Keratinocyte (primary cell): ENCODE results near the gene COLGALT1. TPM values are rescaled to one million over a fixed set of nuclear protein-coding genes. Genes with fewer than 3 reads are reported as not detected.
"Not testable (repeated sequence)": the region's sequence is repeated elsewhere in the genome, so short reads cannot be mapped to it uniquely, and the experiment has no call there.

ENCODE experiments used
- DNase-seq: peaks from one replicate; pipeline ENCODE4 v3.0.0-alpha.2; 2011; ENCODE audit warnings: low read depth, missing footprints, low spot score
- FAIRE-seq: peaks from 2 replicates; lab custom pipeline; 2011; peaks lifted over from hg19 to GRCh38; lab: Jason Lieb, UNC
- H2AFZ ChIP-seq: 2 replicates; pipeline ENCODE4 v1.6.0; 2012; ENCODE audit warnings: low read length, control low read depth, inconsistent platforms; ENCODE audit not compliant: control insufficient read depth
- H3K27ac ChIP-seq: 2 replicates; pipeline ENCODE4 v1.5.1; 2011; ENCODE audit warnings: low read length; ENCODE audit not compliant: control insufficient read depth, insufficient read depth
- H3K27me3 ChIP-seq: 3 replicates; pipeline ENCODE4 v1.6.0; 2011; ENCODE audit warnings: low read length; ENCODE audit not compliant: control insufficient read depth, insufficient read depth; ENCODE audit errors: extremely low read depth
- H3K36me3 ChIP-seq, 2 experiments: 2 replicates in 1 of 2; 3 replicates in 1 of 2; pipeline ENCODE4 v1.5.1; 2011; ENCODE audit warnings: low read length in 2 of 2, mild to moderate bottlenecking in 1 of 2; ENCODE audit not compliant: control insufficient read depth in 2 of 2, insufficient read depth in 2 of 2; ENCODE audit errors: extremely low read depth in 1 of 2
- H3K4me1 ChIP-seq: 3 replicates; pipeline ENCODE4 v1.5.1; 2011; ENCODE audit warnings: low read length; ENCODE audit not compliant: control insufficient read depth, insufficient read depth; ENCODE audit errors: extremely low read depth
- H3K4me2 ChIP-seq: 3 replicates; pipeline ENCODE4 v1.6.0; 2011; ENCODE audit warnings: low read depth, low read length; ENCODE audit not compliant: control insufficient read depth, insufficient read depth; ENCODE audit errors: extremely low read depth
- H3K4me3 ChIP-seq, 3 experiments: fragments of 200-600 bp in 1 of 3; sonication (generic) in 1 of 3; 2 replicates in 2 of 3; 3 replicates in 1 of 3; pipeline ENCODE4 v1.5.1; 2011 to 2016; ENCODE audit warnings: low read length in 3 of 3, mild to moderate bottlenecking in 3 of 3, control low read depth in 2 of 3, inconsistent platforms in 1 of 3, low read depth in 1 of 3, mixed read lengths in 1 of 3, mixed run types in 1 of 3, moderate library complexity in 1 of 3; ENCODE audit not compliant: control insufficient read depth in 2 of 3, insufficient read depth in 2 of 3; ENCODE audit errors: extremely low read depth in 1 of 3
- H3K79me2 ChIP-seq: 2 replicates; pipeline ENCODE4 v1.6.0; 2012; ENCODE audit warnings: low read length; ENCODE audit not compliant: control insufficient read depth, insufficient read depth
- H3K9ac ChIP-seq: 3 replicates; pipeline ENCODE4 v1.6.0; 2011; ENCODE audit warnings: low read length; ENCODE audit not compliant: control insufficient read depth, insufficient read depth; ENCODE audit errors: extremely low read depth
- H3K9me1 ChIP-seq: 3 replicates; pipeline ENCODE4 v1.6.0; 2011; ENCODE audit warnings: low read length; ENCODE audit not compliant: control insufficient read depth, insufficient read depth; ENCODE audit errors: extremely low read depth
- H3K9me3 ChIP-seq: 2 replicates; pipeline ENCODE4 v1.5.1; 2012; ENCODE audit warnings: low read depth, low read length; ENCODE audit not compliant: control insufficient read depth
- H4K20me1 ChIP-seq: 3 replicates; pipeline ENCODE4 v1.6.0; 2011; ENCODE audit warnings: low read length; ENCODE audit not compliant: control insufficient read depth, insufficient read depth; ENCODE audit errors: extremely low read depth
- EZH2 ChIP-seq: IDR thresholded peaks from one replicate; pipeline ENCODE4 v1.6.1; 2012; ENCODE audit warnings: inconsistent platforms, mild to moderate bottlenecking, low read length, moderate library complexity
- dilution Hi-C: fragments of 300-500 bp; cut with MboI; formaldehyde crosslinking; loops from one replicate; pipeline ENCODE4 v1.7.0; 2020; ENCODE audit warnings: low sequenced_read_pairs; ENCODE audit not compliant: extremely low pct_ligation_motif_present
- polyA plus RNA-seq, 5 experiments: library from polyadenylated mRNA; depleted of rRNA in 3 of 5; stranded (reverse) in 3 of 5; stranded (forward) in 1 of 5; unstranded in 1 of 5; fragments of >200 nt; gene quantifications; 1 replicate in 1 of 5; 2 replicates in 3 of 5; 3 replicates in 1 of 5; pipeline versions ENCODE4 v1.2.1 to v1.2.3, GENCODE V29; 2011 to 2012; ENCODE audit warnings: missing spikeins in 2 of 5, low read depth in 1 of 5, low replicate concordance in 1 of 5
- TF ChIP-seq, protein P1 (sequence below), 3 experiments: IDR thresholded peaks in 1 of 3; conservative IDR thresholded peaks in 1 of 3; optimal IDR thresholded peaks in 1 of 3; 2 replicates in 2 of 3; 3 replicates in 1 of 3; pipeline versions ENCODE3 to v1.5.1; 2011; ENCODE audit warnings: low read length in 3 of 3, mild to moderate bottlenecking in 3 of 3, moderate library complexity in 2 of 3, control low read depth in 1 of 3, inconsistent platforms in 1 of 3; ENCODE audit not compliant: insufficient read depth in 2 of 3; ENCODE audit errors: extremely low read depth in 1 of 3

The COLGALT1 gene
- polyA plus RNA-seq, 1 donor (not counting 4 experiments of a cell fraction or from before 2014, with no cell fraction given) = 89.4 TPM

DNA sequence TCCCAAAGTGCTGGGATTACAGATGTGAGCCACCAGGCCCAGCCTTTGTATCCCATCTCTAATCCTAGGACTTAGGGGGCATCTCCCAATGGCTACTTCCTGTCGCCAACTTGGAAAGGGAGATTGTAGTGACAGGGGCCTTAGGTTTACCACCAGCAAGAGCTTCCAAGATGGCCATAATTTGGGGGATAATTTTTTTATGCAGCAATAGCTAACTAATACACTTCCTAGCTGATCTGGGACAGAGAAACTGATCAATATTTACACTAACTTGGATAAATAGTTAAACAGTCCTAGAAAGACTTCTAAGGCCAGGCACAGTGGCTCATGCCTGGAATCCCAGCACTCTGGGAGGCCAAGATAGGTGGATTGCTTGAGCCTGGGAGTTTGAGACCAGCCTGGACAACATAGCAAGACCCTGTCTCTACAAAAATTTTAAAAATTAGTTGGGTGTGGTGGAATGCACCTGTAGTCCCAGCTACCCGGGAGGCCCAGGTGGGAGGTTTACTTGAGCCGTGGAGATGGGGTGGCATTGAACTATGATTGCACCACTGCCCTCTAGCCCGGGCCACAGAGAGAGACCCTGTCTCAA, 5.3 kb upstream of the COLGALT1 start:
- Histone ChIP-seq H3K27me3 (no peaks in the 10 kb centered on the region), H3K9me1 (no peaks in the 10 kb centered on the region), H3K9ac (no peak overlapping the region), H4K20me1 (no peaks in the 10 kb centered on the region), H3K27ac (no peak overlapping the region), H3K4me1 (peaks cover 10% of the 10 kb centered on the region), H2AFZ (no peak overlapping the region), H3K4me2 (no peak overlapping the region), H3K9me3 (no peaks in the 10 kb centered on the region), H3K79me2 (no peaks in the 10 kb centered on the region), H3K36me3 (no peaks in the 10 kb centered on the region), H3K4me3 (no peak overlapping the region)
- TF ChIP-seq, protein P1, sequence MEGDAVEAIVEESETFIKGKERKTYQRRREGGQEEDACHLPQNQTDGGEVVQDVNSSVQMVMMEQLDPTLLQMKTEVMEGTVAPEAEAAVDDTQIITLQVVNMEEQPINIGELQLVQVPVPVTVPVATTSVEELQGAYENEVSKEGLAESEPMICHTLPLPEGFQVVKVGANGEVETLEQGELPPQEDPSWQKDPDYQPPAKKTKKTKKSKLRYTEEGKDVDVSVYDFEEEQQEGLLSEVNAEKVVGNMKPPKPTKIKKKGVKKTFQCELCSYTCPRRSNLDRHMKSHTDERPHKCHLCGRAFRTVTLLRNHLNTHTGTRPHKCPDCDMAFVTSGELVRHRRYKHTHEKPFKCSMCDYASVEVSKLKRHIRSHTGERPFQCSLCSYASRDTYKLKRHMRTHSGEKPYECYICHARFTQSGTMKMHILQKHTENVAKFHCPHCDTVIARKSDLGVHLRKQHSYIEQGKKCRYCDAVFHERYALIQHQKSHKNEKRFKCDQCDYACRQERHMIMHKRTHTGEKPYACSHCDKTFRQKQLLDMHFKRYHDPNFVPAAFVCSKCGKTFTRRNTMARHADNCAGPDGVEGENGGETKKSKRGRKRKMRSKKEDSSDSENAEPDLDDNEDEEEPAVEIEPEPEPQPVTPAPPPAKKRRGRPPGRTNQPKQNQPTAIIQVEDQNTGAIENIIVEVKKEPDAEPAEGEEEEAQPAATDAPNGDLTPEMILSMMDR (optimal IDR thresholded peaks at IDR 0.05 in 1 of 3, IDR thresholded peaks at IDR 0.05 in 1 of 3, conservative IDR thresholded peaks at IDR 0.05 in 1 of 3; ENCODE audit: extremely low read depth in 1 of 3, insufficient read depth in 2 of 3, low read length in 3 of 3) = no peak
- FAIRE-seq (no peak), DNase-seq (no peak)
- dilution Hi-C loops = no loop called here

DNA sequence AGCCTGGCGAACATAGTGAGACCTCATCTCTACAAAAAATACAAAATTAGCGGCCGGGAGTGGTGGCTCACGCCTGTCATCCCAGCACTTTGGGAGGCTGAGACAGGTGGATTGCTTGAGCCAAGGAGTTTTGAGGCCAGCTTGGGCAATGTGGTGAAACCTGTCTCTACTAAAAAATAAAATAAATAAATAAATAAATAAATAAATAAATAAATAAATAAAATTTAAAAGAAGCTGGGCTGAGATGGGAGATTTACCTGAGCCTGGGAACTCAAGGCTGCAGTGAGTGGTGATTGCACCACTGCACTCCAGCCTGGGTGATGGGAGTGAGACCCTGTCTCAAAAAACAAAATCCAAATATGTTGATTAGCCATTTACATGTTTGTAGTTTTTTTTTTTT, 2.7 kb upstream of the COLGALT1 start:
- H3K4me3 ChIP-seq, H3K9me1 ChIP-seq, H3K9ac ChIP-seq, FAIRE-seq, dilution Hi-C loops, H3K27me3 ChIP-seq, H4K20me1 ChIP-seq, H3K36me3 ChIP-seq, H3K9me3 ChIP-seq, H3K4me2 ChIP-seq, H2AFZ ChIP-seq, DNase-seq, H3K27ac ChIP-seq: not testable (repeated sequence)
- Histone ChIP-seq H3K79me2 (peaks cover 21% of the 10 kb centered on the region), H3K4me1 (peaks cover 13% of the 10 kb centered on the region)

DNA sequence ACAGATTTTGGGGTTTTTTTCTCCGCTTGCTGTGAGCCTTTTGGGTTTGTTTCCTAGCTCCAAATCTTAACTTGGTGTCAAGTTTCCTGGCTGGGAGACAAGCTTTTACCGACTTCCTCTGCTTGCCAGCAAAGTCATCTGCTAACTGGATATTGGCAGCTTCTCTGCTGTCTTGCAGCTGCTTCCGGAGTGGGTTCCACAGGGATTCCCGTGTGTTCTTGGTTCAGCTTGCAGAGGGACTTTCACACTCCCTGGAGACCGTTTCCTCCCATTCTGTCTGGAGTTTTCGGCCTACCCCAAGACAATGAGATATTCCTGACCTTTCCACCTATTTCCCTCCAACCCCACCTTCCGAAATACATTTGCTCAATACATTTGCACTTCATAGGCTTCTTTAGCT, 2.2 kb upstream of the COLGALT1 start:
- H3K4me3 ChIP-seq = no peak overlapping the region
- peaks cover 13% of the 10 kb centered on the region for H3K4me1 ChIP-seq
- no peaks in the 10 kb centered on the region for H3K9me1 ChIP-seq
- dilution Hi-C loops = no loop called here
- no peaks in the 10 kb centered on the region for H4K20me1 ChIP-seq
- no peaks in the 10 kb centered on the region for H3K27me3 ChIP-seq
- H3K9ac ChIP-seq = no peak overlapping the region
- no peak for TF ChIP-seq EZH2
- H3K27ac ChIP-seq = no peak overlapping the region
- H3K79me2 ChIP-seq = peaks cover 21% of the 10 kb centered on the region
- FAIRE-seq (peak; percentile 84), DNase-seq (no peak)
- H3K4me2 ChIP-seq = peak overlapping the region; percentile 66
- no peaks in the 10 kb centered on the region for H3K9me3 ChIP-seq
- H3K36me3 ChIP-seq = no peaks in the 10 kb centered on the region
- H2AFZ ChIP-seq = peak overlapping the region; percentile 86
